Uterus (tissue), 4 donors: ENCODE data around the gene GORASP2. TPM values are rescaled to one million over a fixed set of nuclear protein-coding genes. Genes with fewer than 3 reads are reported as not detected.

Source experiments
- DNase-seq, 2 donors: peaks; one replicate each; pipeline ENCODE4 v3.0.0-alpha.2; 2019 to 2020
- H3K27ac ChIP-seq, 2 donors: fragments of 200-600 bp; sonication (generic); 1 replicate in 1 of 2; 2 replicates in 1 of 2; pipeline ENCODE4 v1.5.1; 2016 to 2018
- H3K27me3 ChIP-seq, 2 donors: fragments of 200-600 bp; sonication (generic); one replicate each; pipeline ENCODE4 v1.5.1; 2018 to 2019; ENCODE audit warnings: control low read depth in 1 of 2
- H3K36me3 ChIP-seq, 2 donors: fragments of 200-600 bp; sonication (generic); one replicate each; pipeline ENCODE4 v1.5.1; 2019; ENCODE audit warnings: control low read depth in 1 of 2
- H3K4me1 ChIP-seq, 2 donors: fragments of 200-600 bp; sonication (generic); one replicate each; pipeline ENCODE4 v1.5.1; 2018 to 2019; ENCODE audit warnings: control low read depth in 1 of 2
- H3K4me3 ChIP-seq, 2 donors: fragments of 200-600 bp; sonication (generic); 1 replicate in 1 of 2; 2 replicates in 1 of 2; pipeline ENCODE4 v1.5.1; 2018 to 2019; ENCODE audit warnings: mild to moderate bottlenecking in 1 of 2
- H3K9me3 ChIP-seq, 2 donors: fragments of 200-600 bp; sonication (generic); one replicate each; pipeline ENCODE4 v1.5.1; 2019; ENCODE audit warnings: control low read depth in 1 of 2
- POLR2A ChIP-seq, 2 donors: fragments of 450-650 bp; IDR thresholded peaks; one replicate each; pipeline ENCODE4 v1.6.1; 2016; ENCODE audit warnings: antibody characterized with exemption in 2 of 2, mild to moderate bottlenecking in 1 of 2, moderate library complexity in 1 of 2
- intact Hi-C: fragments of 100-400 bp; cut with DNase I; formaldehyde crosslinking; loops from one replicate; pipeline ENCODE4 v1.15.1; 2023; ENCODE audit warnings: low total_unique reads
- total RNA-seq, 4 donors: library from RNA; depleted of rRNA in 3 of 4; stranded (reverse); fragments of >200 nt in 3 of 4; gene quantifications; one replicate each; pipeline versions ENCODE4 v1.1.0 to v1.2.4, GENCODE V29; 2014 to 2023
- TF ChIP-seq, protein P1 (sequence below), 4 experiments: fragments of 200-600 bp in 2 of 4; fragments of 450-650 bp in 2 of 4; sonication (generic) in 2 of 4; IDR thresholded peaks; one replicate each; pipeline ENCODE4 v1.5.1; 2016 to 2019; ENCODE audit warnings: antibody characterized with exemption in 4 of 4, mild to moderate bottlenecking in 2 of 4, moderate library complexity in 1 of 4
- donor health status: DM: yes; HTN: yes; CAD: no.

GORASP2 gene
- total RNA-seq, 4 donors from 2014 or later: 23.1 to 116 (median 65.4) TPM

DNA sequence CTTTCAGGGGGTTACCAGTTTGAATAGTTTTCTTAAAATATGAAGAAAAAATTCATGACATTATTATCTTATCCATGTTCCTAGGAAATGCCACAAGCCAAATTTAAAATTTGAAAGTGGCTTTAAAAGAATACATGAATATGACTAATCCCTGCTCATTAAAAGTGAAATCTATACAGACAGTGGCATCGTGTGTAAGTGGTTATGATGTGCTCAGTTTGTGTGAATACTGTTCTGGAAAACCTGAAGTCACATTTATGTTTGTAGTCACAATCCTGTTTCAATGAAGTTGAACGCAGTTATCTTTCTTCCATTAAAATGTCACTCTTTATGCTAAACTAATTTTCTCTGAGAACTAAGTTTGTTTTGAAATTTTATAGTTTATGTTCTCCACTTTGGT, 75.8 kb downstream of the GORASP2 start:
- Histone ChIP-seq H3K36me3 (no peaks in the 10 kb centered on the region), H3K4me3 (no peak overlapping the region), H3K4me1 (no peaks in the 10 kb centered on the region), H3K27ac (no peak overlapping the region), H3K27me3 (no peaks in the 10 kb centered on the region), H3K9me3 (no peaks in the 10 kb centered on the region)
- TF ChIP-seq, protein P1, sequence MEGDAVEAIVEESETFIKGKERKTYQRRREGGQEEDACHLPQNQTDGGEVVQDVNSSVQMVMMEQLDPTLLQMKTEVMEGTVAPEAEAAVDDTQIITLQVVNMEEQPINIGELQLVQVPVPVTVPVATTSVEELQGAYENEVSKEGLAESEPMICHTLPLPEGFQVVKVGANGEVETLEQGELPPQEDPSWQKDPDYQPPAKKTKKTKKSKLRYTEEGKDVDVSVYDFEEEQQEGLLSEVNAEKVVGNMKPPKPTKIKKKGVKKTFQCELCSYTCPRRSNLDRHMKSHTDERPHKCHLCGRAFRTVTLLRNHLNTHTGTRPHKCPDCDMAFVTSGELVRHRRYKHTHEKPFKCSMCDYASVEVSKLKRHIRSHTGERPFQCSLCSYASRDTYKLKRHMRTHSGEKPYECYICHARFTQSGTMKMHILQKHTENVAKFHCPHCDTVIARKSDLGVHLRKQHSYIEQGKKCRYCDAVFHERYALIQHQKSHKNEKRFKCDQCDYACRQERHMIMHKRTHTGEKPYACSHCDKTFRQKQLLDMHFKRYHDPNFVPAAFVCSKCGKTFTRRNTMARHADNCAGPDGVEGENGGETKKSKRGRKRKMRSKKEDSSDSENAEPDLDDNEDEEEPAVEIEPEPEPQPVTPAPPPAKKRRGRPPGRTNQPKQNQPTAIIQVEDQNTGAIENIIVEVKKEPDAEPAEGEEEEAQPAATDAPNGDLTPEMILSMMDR (IDR thresholded peaks at IDR 0.05): no peak
- no peak for TF ChIP-seq POLR2A (IDR thresholded peaks at IDR 0.05)
- no peak for DNase-seq
- intact Hi-C loops: no loop called here

DNA sequence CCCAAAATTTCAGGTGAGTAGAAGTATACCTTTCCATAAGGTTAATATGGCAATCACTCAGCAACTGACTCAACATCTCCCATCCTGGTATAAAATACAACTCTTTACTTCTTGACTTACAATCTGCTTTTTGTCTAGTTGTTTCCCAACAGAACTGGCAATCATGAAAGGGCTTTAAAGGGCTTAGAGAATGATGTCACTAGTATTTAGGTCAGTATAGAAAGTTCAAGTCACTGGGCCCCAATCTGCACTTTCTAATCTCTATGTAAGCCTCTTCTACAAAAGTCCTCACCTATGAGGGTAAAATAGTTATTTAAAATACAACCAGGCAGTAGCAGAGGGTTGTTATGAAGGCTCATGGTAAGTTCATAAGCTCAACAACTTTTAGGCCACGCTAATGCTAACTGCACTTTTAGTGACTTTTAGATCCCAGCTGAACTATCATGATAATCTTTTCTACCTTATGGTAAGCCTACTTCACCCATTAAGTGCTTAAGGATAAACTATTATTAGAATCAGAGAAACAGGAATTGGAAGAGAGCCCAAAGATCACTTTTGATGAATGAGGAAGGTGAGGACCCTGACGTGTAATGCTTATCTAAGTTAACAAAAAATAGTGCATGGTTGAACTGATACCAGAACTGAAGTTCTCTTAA, 79.6 kb downstream of the GORASP2 start:
- no peak for TF ChIP-seq POLR2A (IDR thresholded peaks at IDR 0.05)
- TF ChIP-seq, protein P1 (IDR thresholded peaks at IDR 0.05): no peak
- H3K36me3 ChIP-seq: peaks cover 0 to 3% of the 10 kb centered on the region in 2 donors

DNA sequence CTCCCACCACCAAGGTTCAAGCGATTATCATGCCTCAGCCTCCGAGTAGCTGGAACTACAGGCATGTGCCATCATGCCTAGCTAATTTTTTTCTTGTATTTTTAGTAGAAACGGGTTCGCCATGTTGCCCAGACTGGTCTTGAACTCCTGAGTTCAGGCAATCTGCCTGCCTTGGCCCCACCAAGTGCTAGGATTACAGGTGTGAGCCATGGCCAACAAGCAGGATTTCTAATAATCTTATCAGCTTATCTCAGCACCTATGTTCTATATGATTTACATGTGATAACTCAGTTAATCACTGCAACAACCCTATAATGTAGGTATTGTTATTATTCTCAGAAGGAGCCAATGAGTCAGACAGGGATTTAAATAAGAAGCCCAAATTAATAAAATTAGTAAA, 80.3 kb downstream of the GORASP2 start:
- intact Hi-C loops: no loop called here
- H3K4me1 ChIP-seq: no peaks in the 10 kb centered on the region
- no peaks in the 10 kb centered on the region for H3K27me3 ChIP-seq
- peaks cover 0 to 3% of the 10 kb centered on the region in 2 donors for H3K36me3 ChIP-seq
- no peak for DNase-seq
- no peaks in the 10 kb centered on the region for H3K9me3 ChIP-seq
- no peak overlapping the region for H3K4me3 ChIP-seq
- TF ChIP-seq, protein P1 (IDR thresholded peaks at IDR 0.05): no peak
- no peak for TF ChIP-seq POLR2A (IDR thresholded peaks at IDR 0.05)
- H3K27ac ChIP-seq: no peak overlapping the region

More for the DNA sequence above, 79.6 kb downstream of the GORASP2 start:
- Histone ChIP-seq H3K27me3 (no peaks in the 10 kb centered on the region), H3K4me3 (no peak overlapping the region), H3K27ac (no peak overlapping the region), H3K4me1 (no peaks in the 10 kb centered on the region), H3K9me3 (no peaks in the 10 kb centered on the region)
- no peak for DNase-seq
- intact Hi-C loops: no loop called here

DNA sequence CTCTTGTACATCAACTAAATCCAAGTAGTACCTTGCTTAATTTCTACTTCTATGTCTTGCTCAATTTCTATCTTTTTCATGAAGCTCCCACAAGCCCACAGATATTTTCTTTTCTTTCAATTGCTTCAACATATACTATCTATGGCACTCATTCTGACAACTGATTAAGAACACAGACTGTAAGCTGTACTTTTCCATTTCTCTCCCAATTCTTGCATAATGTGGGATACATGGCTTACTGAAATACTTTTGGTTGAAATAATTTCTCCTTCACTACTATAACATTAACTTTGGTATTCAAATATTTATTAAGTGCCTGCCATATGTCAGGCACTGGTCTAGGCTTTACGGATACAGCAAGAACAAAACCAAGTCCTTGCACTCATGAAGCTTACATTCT, 84.8 kb downstream of the GORASP2 start:
- DNase-seq: no peak
- H3K4me1 ChIP-seq: no peaks in the 10 kb centered on the region
- intact Hi-C loops: no loop called here
- no peaks in the 10 kb centered on the region for H3K9me3 ChIP-seq
- H3K27ac ChIP-seq: no peak overlapping the region
- H3K4me3 ChIP-seq: no peak overlapping the region
- no peaks in the 10 kb centered on the region for H3K27me3 ChIP-seq
- H3K36me3 ChIP-seq: peaks cover 0 to 3% of the 10 kb centered on the region in 2 donors
- no peak for TF ChIP-seq POLR2A (IDR thresholded peaks at IDR 0.05)
- TF ChIP-seq, protein P1 (IDR thresholded peaks at IDR 0.05): no peak

DNA sequence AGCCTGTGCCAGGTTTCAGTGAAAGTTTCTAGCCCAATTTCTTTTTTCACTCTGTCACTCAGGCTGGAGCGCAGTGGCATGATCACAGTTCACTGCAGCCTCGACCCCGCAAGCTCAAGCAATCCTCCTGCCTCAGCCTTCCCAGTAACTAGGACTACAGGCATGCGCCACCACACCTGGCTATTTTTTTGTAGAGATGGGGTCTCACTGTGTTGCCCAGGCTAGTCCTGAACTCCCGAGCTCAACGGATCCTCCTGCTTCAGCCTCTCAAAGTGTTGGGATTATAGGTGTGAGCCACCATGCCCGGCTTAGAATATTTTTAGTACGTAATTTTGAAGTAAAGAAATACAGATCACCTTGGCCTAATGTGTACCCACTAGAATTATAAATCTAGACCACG, 87.1 kb downstream of the GORASP2 start:
- TF ChIP-seq, protein P1 (IDR thresholded peaks at IDR 0.05): no peak
- no peak for TF ChIP-seq POLR2A (IDR thresholded peaks at IDR 0.05)
- intact Hi-C loops: no loop called here
- no peaks in the 10 kb centered on the region for H3K27me3 ChIP-seq

More for the DNA sequence above, 87.1 kb downstream of the GORASP2 start:
- H3K36me3 ChIP-seq: peaks cover 0 to 3% of the 10 kb centered on the region in 2 donors
- H3K4me3 ChIP-seq: no peak overlapping the region
- H3K9me3 ChIP-seq: no peaks in the 10 kb centered on the region
- no peak overlapping the region for H3K27ac ChIP-seq
- DNase-seq: no peak
- no peaks in the 10 kb centered on the region for H3K4me1 ChIP-seq

Other genes with a start within 250 kb of the GORASP2 start
- 1 to 10 TPM in 2 of 4 donors, under 1 TPM in 1, not detected in 1; 0.90 to 4.2 (median 1.0) TPM for gene SP5, start 213.9 kb upstream of the GORASP2 start, total RNA-seq
- 1 to 10 TPM in 1 of 4 donors, not detected in 3; 2.2 TPM for gene ERICH2, start 158.9 kb upstream of the GORASP2 start, total RNA-seq
- gene GAD1, start 112.4 kb upstream of the GORASP2 start, total RNA-seq: 1 to 10 TPM in 1 of 4 donors, under 1 TPM in 1, not detected in 2; 0.83 to 1.6 TPM
- gene TLK1, start 231.6 kb downstream of the GORASP2 start, total RNA-seq: 10 to 100 TPM; 24.4 to 77.3 (median 36.1) TPM